Neural cell (in vitro differentiated cells): ENCODE data around the gene HDAC4.

Source experiments
- CTCF ChIP-seq: fragments of 450-650 bp; IDR thresholded peaks from 2 replicates; pipeline ENCODE4 v1.5.1; 2014; ENCODE audit warnings: antibody characterized with exemption, mild to moderate bottlenecking, moderate library complexity; ENCODE audit not compliant: poor library complexity, severe bottlenecking
- EP300 ChIP-seq: fragments of 450-650 bp; conservative IDR thresholded peaks from 2 replicates; pipeline ENCODE4 v1.6.1; 2014; ENCODE audit warnings: antibody characterized with exemption, mild to moderate bottlenecking, moderate library complexity; ENCODE audit not compliant: poor library complexity, severe bottlenecking
- EZH2 ChIP-seq: fragments of 200-600, 300-800 bp; shearing (Covaris generic), sonication (generic); IDR thresholded peaks from 2 replicates; pipeline ENCODE4 v1.6.1; 2014; ENCODE audit warnings: antibody characterized with exemption, low read length, borderline replicate concordance, mild to moderate bottlenecking; ENCODE audit not compliant: insufficient read depth, poor library complexity, severe bottlenecking
- MXI1 ChIP-seq: fragments of 450-650 bp; conservative IDR thresholded peaks from 2 replicates; pipeline ENCODE4 v1.6.1; 2014; ENCODE audit warnings: antibody characterized with exemption, mild to moderate bottlenecking; ENCODE audit not compliant: poor library complexity, severe bottlenecking
- POLR2AphosphoS5 ChIP-seq: IDR thresholded peaks from 2 replicates; pipeline ENCODE4 v1.6.1; 2012
- TF ChIP-seq, protein P1 (sequence below): IDR thresholded peaks from 2 replicates; pipeline ENCODE4 v1.6.1; 2012; ENCODE audit warnings: borderline replicate concordance

- TF ChIP-seq CTCF (no peak), POLR2AphosphoS5 (no peak), EZH2 (no peak), MXI1 (no peak), EP300 (no peak)
- TF ChIP-seq, protein P1, sequence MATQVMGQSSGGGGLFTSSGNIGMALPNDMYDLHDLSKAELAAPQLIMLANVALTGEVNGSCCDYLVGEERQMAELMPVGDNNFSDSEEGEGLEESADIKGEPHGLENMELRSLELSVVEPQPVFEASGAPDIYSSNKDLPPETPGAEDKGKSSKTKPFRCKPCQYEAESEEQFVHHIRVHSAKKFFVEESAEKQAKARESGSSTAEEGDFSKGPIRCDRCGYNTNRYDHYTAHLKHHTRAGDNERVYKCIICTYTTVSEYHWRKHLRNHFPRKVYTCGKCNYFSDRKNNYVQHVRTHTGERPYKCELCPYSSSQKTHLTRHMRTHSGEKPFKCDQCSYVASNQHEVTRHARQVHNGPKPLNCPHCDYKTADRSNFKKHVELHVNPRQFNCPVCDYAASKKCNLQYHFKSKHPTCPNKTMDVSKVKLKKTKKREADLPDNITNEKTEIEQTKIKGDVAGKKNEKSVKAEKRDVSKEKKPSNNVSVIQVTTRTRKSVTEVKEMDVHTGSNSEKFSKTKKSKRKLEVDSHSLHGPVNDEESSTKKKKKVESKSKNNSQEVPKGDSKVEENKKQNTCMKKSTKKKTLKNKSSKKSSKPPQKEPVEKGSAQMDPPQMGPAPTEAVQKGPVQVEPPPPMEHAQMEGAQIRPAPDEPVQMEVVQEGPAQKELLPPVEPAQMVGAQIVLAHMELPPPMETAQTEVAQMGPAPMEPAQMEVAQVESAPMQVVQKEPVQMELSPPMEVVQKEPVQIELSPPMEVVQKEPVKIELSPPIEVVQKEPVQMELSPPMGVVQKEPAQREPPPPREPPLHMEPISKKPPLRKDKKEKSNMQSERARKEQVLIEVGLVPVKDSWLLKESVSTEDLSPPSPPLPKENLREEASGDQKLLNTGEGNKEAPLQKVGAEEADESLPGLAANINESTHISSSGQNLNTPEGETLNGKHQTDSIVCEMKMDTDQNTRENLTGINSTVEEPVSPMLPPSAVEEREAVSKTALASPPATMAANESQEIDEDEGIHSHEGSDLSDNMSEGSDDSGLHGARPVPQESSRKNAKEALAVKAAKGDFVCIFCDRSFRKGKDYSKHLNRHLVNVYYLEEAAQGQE, result no peak
Measured at GRCh38 chr2:239363946-239364637, 36.7 kb downstream of the HDAC4 start.
